HEK293 (cell line): ENCODE measurements around the gene ILKAP.

Experiments
- CTCF ChIA-PET: fragments of 350-600 bp; formaldehyde crosslinking; extraction: SDS; loops from one replicate; lab custom pipeline; 2021; ENCODE audit warnings: antibody characterized with exemption; lab: Yijun Ruan, JAX
- POLR2A ChIA-PET: fragments of 300-600 bp; formaldehyde crosslinking; extraction: SDS; loops from one replicate; lab custom pipeline; 2020; ENCODE audit warnings: antibody characterized with exemption, inconsistent platforms; lab: Yijun Ruan, JAX
- H3K27ac ChIP-seq: fragments of 200-500 bp; sonication (Bioruptor generic); 2 replicates; pipeline ENCODE4 v1.5.1; 2014; ENCODE audit warnings: low read depth, low read length, control low read depth, inconsistent platforms; ENCODE audit errors: extremely low read depth
- H3K36me3 ChIP-seq, 2 experiments: fragments of 200-500 bp in 1 of 2; sonication (Bioruptor generic) in 1 of 2; 1 replicate in 1 of 2; 2 replicates in 1 of 2; pipeline ENCODE4 v1.5.1; 2014 to 2017; ENCODE audit warnings: inconsistent platforms in 2 of 2, low read length in 2 of 2; ENCODE audit not compliant: control insufficient read depth in 2 of 2, insufficient read depth in 1 of 2
- H3K4me1 ChIP-seq: fragments of 200-500 bp; sonication (Bioruptor generic); 2 replicates; pipeline ENCODE4 v1.5.1; 2014; ENCODE audit warnings: mild to moderate bottlenecking, low read length, inconsistent platforms; ENCODE audit not compliant: control insufficient read depth, insufficient read depth
- H3K4me3 ChIP-seq: 2 replicates; pipeline ENCODE4 v1.5.1; 2011; ENCODE audit warnings: low read depth, mild to moderate bottlenecking, control low read depth, low read length, moderate library complexity
- H3K9me3 ChIP-seq: fragments of 200-500 bp; sonication (Bioruptor generic); 2 replicates; pipeline ENCODE4 v1.5.1; 2014; ENCODE audit warnings: low read depth, low read length, inconsistent platforms; ENCODE audit not compliant: control insufficient read depth, insufficient read depth
- HOXC10 ChIP-seq: sonication (generic); formaldehyde crosslinking; IDR thresholded peaks from 2 replicates; pipeline ENCODE4 v1.8.1; 2023; ENCODE audit warnings: mild to moderate bottlenecking, missing genetic modification reagents
- PATZ1 ChIP-seq: fragments of 450-650 bp; formaldehyde crosslinking; IDR thresholded peaks from 2 replicates; pipeline ENCODE4 v1.5.1; 2016; ENCODE audit warnings: missing biosample characterization, missing genetic modification characterization
- SP3 ChIP-seq: fragments of 450-650 bp; formaldehyde crosslinking; IDR thresholded peaks from 2 replicates; pipeline ENCODE4 v1.5.1; 2016; ENCODE audit warnings: missing biosample characterization, missing genetic modification characterization
- ZBTB8A ChIP-seq: fragments of 450-650 bp; formaldehyde crosslinking; IDR thresholded peaks from 2 replicates; pipeline ENCODE4 v1.5.1; 2016; ENCODE audit warnings: missing biosample characterization, missing genetic modification characterization
- ZFP69B ChIP-seq: fragments of 450-650 bp; formaldehyde crosslinking; IDR thresholded peaks from 2 replicates; pipeline ENCODE4 v1.5.1; 2016; ENCODE audit warnings: missing biosample characterization, missing genetic modification characterization
- ZNF571 ChIP-seq: fragments of 450-650 bp; formaldehyde crosslinking; IDR thresholded peaks from 2 replicates; pipeline ENCODE4 v1.5.0; 2017; ENCODE audit warnings: missing biosample characterization, missing genetic modification characterization
- ZNF626 ChIP-seq: fragments of 450-650 bp; sonication (Bioruptor Pico); formaldehyde crosslinking; IDR thresholded peaks from 2 replicates; pipeline ENCODE4 v1.5.1; 2018; ENCODE audit warnings: missing biosample characterization, missing genetic modification characterization, inconsistent platforms
- ZNF692 ChIP-seq: fragments of 450-650 bp; formaldehyde crosslinking; IDR thresholded peaks from 2 replicates; pipeline ENCODE4 v1.5.1; 2016; ENCODE audit warnings: missing biosample characterization, missing genetic modification characterization
- ZNF843 ChIP-seq: fragments of 450-650 bp; formaldehyde crosslinking; IDR thresholded peaks from 2 replicates; pipeline ENCODE4 v1.5.1; 2016; ENCODE audit warnings: missing biosample characterization, missing genetic modification characterization
- ZSCAN5A ChIP-seq: fragments of 450-650 bp; formaldehyde crosslinking; IDR thresholded peaks from 2 replicates; pipeline ENCODE4 v1.5.1; 2016; ENCODE audit warnings: missing biosample characterization, missing genetic modification characterization
- TF ChIP-seq, protein P1 (sequence below): fragments of 450-650 bp; formaldehyde crosslinking; IDR thresholded peaks from 2 replicates; pipeline ENCODE4 v1.5.1; 2016; ENCODE audit warnings: missing biosample characterization, missing genetic modification characterization
- TF ChIP-seq, protein P2 (sequence below): fragments of 450-650 bp; formaldehyde crosslinking; optimal IDR thresholded peaks from 2 replicates; pipeline ENCODE3; 2016; ENCODE audit warnings: missing biosample characterization, mild to moderate bottlenecking, missing genetic modification characterization
- TF ChIP-seq, protein P3 (sequence below): sonication (generic); formaldehyde crosslinking; IDR thresholded peaks from 2 replicates; pipeline ENCODE4 v1.8.1; 2022; ENCODE audit warnings: mild to moderate bottlenecking, moderate library complexity, missing genetic modification reagents

ILKAP gene, protein sequence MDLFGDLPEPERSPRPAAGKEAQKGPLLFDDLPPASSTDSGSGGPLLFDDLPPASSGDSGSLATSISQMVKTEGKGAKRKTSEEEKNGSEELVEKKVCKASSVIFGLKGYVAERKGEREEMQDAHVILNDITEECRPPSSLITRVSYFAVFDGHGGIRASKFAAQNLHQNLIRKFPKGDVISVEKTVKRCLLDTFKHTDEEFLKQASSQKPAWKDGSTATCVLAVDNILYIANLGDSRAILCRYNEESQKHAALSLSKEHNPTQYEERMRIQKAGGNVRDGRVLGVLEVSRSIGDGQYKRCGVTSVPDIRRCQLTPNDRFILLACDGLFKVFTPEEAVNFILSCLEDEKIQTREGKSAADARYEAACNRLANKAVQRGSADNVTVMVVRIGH

GRCh38 chr2:238203094-238203972 lies at the start of gene ILKAP:
Gene ILKAP (minus strand): TSS chr2:238203695. CDS start chr2:238203553, 142 bp downstream.
- peaks cover 6% of the 10 kb centered on the region for H3K4me1 ChIP-seq
- H3K9me3 ChIP-seq = no peaks in the 10 kb centered on the region
- no peak for TF ChIP-seq ZNF571 (tag by site-specific recombination)
- TF ChIP-seq SP3 (tag by site-specific recombination) = 0 out of 2 replicates have a peak, but pooled peaks have one; percentile 15
- TF ChIP-seq ZNF843 (tag by site-specific recombination) = no peak
- TF ChIP-seq ZNF692 (tag by site-specific recombination) = peak; percentile 67
- TF ChIP-seq ZNF626 (tag by site-specific recombination) = no peak
- TF ChIP-seq, protein P1, sequence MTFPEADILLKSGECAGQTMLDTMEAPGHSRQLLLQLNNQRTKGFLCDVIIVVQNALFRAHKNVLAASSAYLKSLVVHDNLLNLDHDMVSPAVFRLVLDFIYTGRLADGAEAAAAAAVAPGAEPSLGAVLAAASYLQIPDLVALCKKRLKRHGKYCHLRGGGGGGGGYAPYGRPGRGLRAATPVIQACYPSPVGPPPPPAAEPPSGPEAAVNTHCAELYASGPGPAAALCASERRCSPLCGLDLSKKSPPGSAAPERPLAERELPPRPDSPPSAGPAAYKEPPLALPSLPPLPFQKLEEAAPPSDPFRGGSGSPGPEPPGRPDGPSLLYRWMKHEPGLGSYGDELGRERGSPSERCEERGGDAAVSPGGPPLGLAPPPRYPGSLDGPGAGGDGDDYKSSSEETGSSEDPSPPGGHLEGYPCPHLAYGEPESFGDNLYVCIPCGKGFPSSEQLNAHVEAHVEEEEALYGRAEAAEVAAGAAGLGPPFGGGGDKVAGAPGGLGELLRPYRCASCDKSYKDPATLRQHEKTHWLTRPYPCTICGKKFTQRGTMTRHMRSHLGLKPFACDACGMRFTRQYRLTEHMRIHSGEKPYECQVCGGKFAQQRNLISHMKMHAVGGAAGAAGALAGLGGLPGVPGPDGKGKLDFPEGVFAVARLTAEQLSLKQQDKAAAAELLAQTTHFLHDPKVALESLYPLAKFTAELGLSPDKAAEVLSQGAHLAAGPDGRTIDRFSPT = no peak
- TF ChIP-seq ZBTB8A = peak; percentile 66
- TF ChIP-seq, protein P2, sequence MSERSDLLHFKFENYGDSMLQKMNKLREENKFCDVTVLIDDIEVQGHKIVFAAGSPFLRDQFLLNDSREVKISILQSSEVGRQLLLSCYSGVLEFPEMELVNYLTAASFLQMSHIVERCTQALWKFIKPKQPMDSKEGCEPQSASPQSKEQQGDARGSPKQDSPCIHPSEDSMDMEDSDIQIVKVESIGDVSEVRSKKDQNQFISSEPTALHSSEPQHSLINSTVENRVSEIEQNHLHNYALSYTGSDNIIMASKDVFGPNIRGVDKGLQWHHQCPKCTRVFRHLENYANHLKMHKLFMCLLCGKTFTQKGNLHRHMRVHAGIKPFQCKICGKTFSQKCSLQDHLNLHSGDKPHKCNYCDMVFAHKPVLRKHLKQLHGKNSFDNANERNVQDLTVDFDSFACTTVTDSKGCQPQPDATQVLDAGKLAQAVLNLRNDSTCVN (tag by site-specific recombination) = peak; percentile 23
- TF ChIP-seq ZSCAN5A (tag by site-specific recombination) = no peak
- TF ChIP-seq HOXC10 (CRISPR knock-in tag) = 0 out of 2 replicates have a peak, but pooled peaks have one; percentile 55
- TF ChIP-seq, protein P3, sequence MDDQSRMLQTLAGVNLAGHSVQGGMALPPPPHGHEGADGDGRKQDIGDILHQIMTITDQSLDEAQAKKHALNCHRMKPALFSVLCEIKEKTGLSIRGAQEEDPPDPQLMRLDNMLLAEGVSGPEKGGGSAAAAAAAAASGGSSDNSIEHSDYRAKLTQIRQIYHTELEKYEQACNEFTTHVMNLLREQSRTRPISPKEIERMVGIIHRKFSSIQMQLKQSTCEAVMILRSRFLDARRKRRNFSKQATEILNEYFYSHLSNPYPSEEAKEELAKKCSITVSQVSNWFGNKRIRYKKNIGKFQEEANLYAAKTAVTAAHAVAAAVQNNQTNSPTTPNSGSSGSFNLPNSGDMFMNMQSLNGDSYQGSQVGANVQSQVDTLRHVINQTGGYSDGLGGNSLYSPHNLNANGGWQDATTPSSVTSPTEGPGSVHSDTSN (CRISPR knock-in tag) = 0 out of 2 replicates have a peak, but pooled peaks have one; percentile 33
- TF ChIP-seq ZFP69B (tag by site-specific recombination) = peak; percentile 35; the same call in 1 of the 2 replicates
- peak; percentile 53; the same call in 1 of the 2 replicates for TF ChIP-seq PATZ1
- peak within 1 kb of the TSS; percentile 95 for H3K27ac ChIP-seq
- H3K36me3 ChIP-seq = peaks cover 0 to 11% of the 10 kb centered on the region in 2 experiments; a peak in 1 of 3 replicates
- ChIA-PET POLR2A (interaction anchor here (1.0 to 1.7 kb wide), 3 partner anchors 27 to 37 kb away, joined by 3 to 5 read pairs (median 5); partner anchors contain the start of gene HES6), CTCF (interaction anchor here (0.7 to 1.2 kb wide), 4 partner anchors 16 to 233 kb away, joined by 3 to 4 read pairs (median 3); no protein-coding TSS in a partner anchor)
- H3K4me3 ChIP-seq = peak within 1 kb of the TSS; percentile 79
